ENCODE results near the gene CES2. TPM values are rescaled to one million over a fixed set of nuclear protein-coding genes. Genes with fewer than 3 reads are reported as not detected.

CES2 gene
- total RNA-seq, 2 experiments from 2014 or later, result 59.3 to 62.6 TPM

GRCh38 chr16:66923866-66924265 lies 11.4 kb upstream of the CES2 start:
- Histone ChIP-seq H3K4me1 (ENCODE audit: insufficient read depth, low read length) (peaks cover 16% of the 10 kb centered on the region), H3K4me3 (ENCODE audit: low read length) (no peak overlapping the region), H3K27me3 (ENCODE audit: control insufficient read depth in 1 of 2, insufficient read depth in 2 of 2, low read length in 2 of 2) (peaks cover 32 to 43% of the 10 kb centered on the region in 2 experiments), H3K9me3 (ENCODE audit: control insufficient read depth in 1 of 2, insufficient read depth in 1 of 2, low read length in 2 of 2) (peaks cover 0 to 11% of the 10 kb centered on the region in 2 experiments), H3K36me3 (ENCODE audit: insufficient read depth, low read length) (no peaks in the 10 kb centered on the region), H3K27ac (ENCODE audit: low read depth in 1 of 2, low read length in 2 of 2) (no peak overlapping the region)
- DNase-seq (no peak), ATAC-seq (ENCODE audit: poor library complexity) (no peak)
- POLR2A ChIA-PET, result interaction anchor here (0.9 kb wide), 1 partner anchor 10 kb away, joined by 3 read pairs; the partner anchor contains the start of gene CIAO2B
- intact Hi-C loops (cut with DNase I, micrococcal nuclease), result no loop called here
- H3K9me3 Mint-ChIP-seq, result no peaks in the 10 kb centered on the region
- peaks cover 61% of the 10 kb centered on the region for H3K27me3 Mint-ChIP-seq
- CTCF ChIA-PET, result no interaction called here
- TF ChIP-seq, protein P1, sequence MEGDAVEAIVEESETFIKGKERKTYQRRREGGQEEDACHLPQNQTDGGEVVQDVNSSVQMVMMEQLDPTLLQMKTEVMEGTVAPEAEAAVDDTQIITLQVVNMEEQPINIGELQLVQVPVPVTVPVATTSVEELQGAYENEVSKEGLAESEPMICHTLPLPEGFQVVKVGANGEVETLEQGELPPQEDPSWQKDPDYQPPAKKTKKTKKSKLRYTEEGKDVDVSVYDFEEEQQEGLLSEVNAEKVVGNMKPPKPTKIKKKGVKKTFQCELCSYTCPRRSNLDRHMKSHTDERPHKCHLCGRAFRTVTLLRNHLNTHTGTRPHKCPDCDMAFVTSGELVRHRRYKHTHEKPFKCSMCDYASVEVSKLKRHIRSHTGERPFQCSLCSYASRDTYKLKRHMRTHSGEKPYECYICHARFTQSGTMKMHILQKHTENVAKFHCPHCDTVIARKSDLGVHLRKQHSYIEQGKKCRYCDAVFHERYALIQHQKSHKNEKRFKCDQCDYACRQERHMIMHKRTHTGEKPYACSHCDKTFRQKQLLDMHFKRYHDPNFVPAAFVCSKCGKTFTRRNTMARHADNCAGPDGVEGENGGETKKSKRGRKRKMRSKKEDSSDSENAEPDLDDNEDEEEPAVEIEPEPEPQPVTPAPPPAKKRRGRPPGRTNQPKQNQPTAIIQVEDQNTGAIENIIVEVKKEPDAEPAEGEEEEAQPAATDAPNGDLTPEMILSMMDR (IDR thresholded peaks at IDR 0.05), result no peak
- H3K4me3 Mint-ChIP-seq, result no peak overlapping the region
- no peak overlapping the region for H3K27ac Mint-ChIP-seq
- no peaks in the 10 kb centered on the region for H3K36me3 Mint-ChIP-seq (ENCODE audit: low read depth)
- peaks cover 7% of the 10 kb centered on the region for H3K4me1 Mint-ChIP-seq (ENCODE audit: low read depth)

DNA sequence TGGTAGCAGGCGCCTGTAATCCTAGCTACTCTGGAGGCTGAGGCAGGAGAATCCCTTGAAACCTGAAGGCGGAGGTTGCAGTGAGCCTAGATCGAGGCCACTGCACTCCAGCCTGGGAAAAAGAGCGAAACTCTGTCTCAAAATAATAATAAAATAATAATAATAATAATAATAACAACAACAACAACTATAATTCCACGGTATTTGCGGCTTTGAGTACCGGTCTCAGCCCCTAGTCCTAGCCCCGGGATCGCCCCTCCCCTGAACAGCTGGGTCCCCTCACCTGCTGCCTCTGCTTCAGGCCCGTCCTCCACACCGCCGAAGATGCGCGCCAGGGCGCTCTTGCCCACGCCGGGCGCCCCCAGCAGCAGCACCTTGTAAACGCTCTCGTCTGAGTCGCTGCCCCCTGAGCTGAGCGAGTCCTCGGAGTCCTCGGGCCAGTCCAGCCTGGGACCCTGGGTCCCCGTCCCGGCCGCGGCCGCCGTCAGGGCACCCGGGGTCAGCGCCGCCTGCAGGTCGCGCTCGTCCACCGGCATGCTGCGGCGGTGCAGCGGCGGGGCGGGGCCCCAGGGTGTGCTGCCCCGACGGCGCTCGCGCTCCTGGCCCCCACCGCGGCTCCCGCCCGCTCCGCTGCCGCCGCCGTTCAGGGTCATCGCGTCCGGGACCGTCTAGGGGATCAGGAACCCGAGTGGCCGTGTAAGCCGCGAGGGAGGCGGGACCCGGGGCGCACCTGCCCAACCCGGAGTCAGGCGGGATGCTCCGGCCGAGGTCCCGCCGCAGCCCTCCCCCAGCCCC lies 10.6 kb upstream of the CES2 start:
- H3K36me3 ChIP-seq (ENCODE audit: insufficient read depth, low read length), result no peaks in the 10 kb centered on the region
- DNase-seq (peak in 7 of 14 experiments; percentile 19 to 69 (median 43)), ATAC-seq (ENCODE audit: poor library complexity) (peak; percentile 78)
- POLR2A ChIA-PET, result interaction anchor here (0.9 kb wide), 1 partner anchor 9 kb away, joined by 3 read pairs; the partner anchor contains the start of gene CIAO2B
- no peaks in the 10 kb centered on the region for H3K36me3 Mint-ChIP-seq (ENCODE audit: low read depth)
- intact Hi-C loops (cut with DNase I, micrococcal nuclease), result no loop called here
- peaks cover 28 to 43% of the 10 kb centered on the region in 2 experiments for H3K27me3 ChIP-seq (ENCODE audit: control insufficient read depth in 1 of 2, insufficient read depth in 2 of 2, low read length in 2 of 2)
- H3K27ac Mint-ChIP-seq, result no peak overlapping the region
- peaks cover 7% of the 10 kb centered on the region for H3K4me1 Mint-ChIP-seq (ENCODE audit: low read depth)
- H3K9me3 ChIP-seq (ENCODE audit: control insufficient read depth in 1 of 2, insufficient read depth in 1 of 2, low read length in 2 of 2), result peaks cover 0 to 11% of the 10 kb centered on the region in 2 experiments
- H3K27ac ChIP-seq (ENCODE audit: low read depth in 1 of 2, low read length in 2 of 2), result no peak overlapping the region
- peaks cover 56% of the 10 kb centered on the region for H3K27me3 Mint-ChIP-seq
- H3K4me1 ChIP-seq (ENCODE audit: insufficient read depth, low read length), result peaks cover 16% of the 10 kb centered on the region
- H3K4me3 Mint-ChIP-seq, result no peak overlapping the region
- CTCF ChIA-PET, result interaction anchor here (0.7 to 1.8 kb wide), 2 partner anchors 30 to 52 kb away, joined by 3 to 4 read pairs; no protein-coding TSS in a partner anchor
- TF ChIP-seq, protein P1 (IDR thresholded peaks at IDR 0.05), result peak; percentile 23
- H3K4me3 ChIP-seq (ENCODE audit: low read length), result no peak overlapping the region
- no peaks in the 10 kb centered on the region for H3K9me3 Mint-ChIP-seq

DNA sequence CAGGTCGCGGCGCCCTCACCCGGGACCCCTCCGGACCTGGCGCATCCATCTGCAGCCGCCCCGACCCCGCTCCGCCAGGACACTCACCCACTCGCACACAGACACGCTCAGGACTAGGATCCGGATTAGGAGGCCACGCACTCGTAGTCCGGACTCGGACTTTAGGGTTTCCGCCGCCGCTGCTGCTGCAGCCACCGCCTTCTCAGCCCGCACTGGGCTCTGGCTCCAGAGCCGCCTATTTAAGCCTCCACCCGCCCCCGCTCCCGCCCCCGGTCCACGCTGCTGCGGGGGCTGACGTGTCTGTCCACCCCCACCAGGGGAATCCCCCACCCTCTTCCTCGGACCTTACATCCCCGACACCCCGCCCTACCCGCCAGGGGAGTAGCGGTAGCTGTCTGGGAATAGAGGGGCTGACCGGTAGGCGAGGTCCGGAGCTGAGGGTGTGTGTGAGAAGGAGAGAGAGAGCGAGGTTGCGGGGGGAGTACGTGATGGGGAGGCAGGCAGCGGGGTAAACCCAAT lies 9.9 kb upstream of the CES2 start, which contains the start of gene RRAD:
Gene RRAD (minus strand): TSS at position 214 of the 519 bp plus-strand sequence. CDS start 356 bp downstream, outside the sequence.
- Mint-ChIP-seq H3K27me3 (peaks cover 56% of the 10 kb centered on the region), H3K36me3 (ENCODE audit: low read depth) (peaks cover 2% of the 10 kb centered on the region), H3K27ac (no peak within 1 kb of the TSS), H3K9me3 (no peaks in the 10 kb centered on the region), H3K4me3 (peak within 1 kb of the TSS; percentile 78), H3K4me1 (ENCODE audit: low read depth) (peaks cover 7% of the 10 kb centered on the region)
- Histone ChIP-seq H3K4me3 (ENCODE audit: low read length) (no peak within 1 kb of the TSS), H3K27me3 (ENCODE audit: control insufficient read depth in 1 of 2, insufficient read depth in 2 of 2, low read length in 2 of 2) (peaks cover 28 to 43% of the 10 kb centered on the region in 2 experiments), H3K4me1 (ENCODE audit: insufficient read depth, low read length) (peaks cover 16% of the 10 kb centered on the region), H3K9me3 (ENCODE audit: control insufficient read depth in 1 of 2, insufficient read depth in 1 of 2, low read length in 2 of 2) (peaks cover 0 to 11% of the 10 kb centered on the region in 2 experiments), H3K36me3 (ENCODE audit: insufficient read depth, low read length) (no peaks in the 10 kb centered on the region), H3K27ac (ENCODE audit: low read depth in 1 of 2, low read length in 2 of 2) (no peak within 1 kb of the TSS)
- intact Hi-C loops (cut with DNase I, micrococcal nuclease), result no loop called here
- ChIA-PET CTCF (interaction anchor here (1.8 kb wide), 1 partner anchor 52 kb away, joined by 4 read pairs; no protein-coding TSS in a partner anchor), POLR2A (no interaction called here)
- ATAC-seq (ENCODE audit: poor library complexity) (peak; percentile 16), DNase-seq (peak in 2 of 14 experiments; percentile 40 to 55)
- TF ChIP-seq, protein P1 (IDR thresholded peaks at IDR 0.05), result no peak
